Measurements from ENCODE around the gene RANBP17. TPM values are rescaled to one million over a fixed set of nuclear protein-coding genes. Genes with fewer than 3 reads are reported as not detected.

The RANBP17 gene
- total and polyA plus RNA-seq, 9 of the 15 experiments (the other 6 are each of a cell fraction or from before 2014, with no cell fraction given), result not detected

GRCh38 chr5:171271798-171272197, 410.0 kb downstream of the RANBP17 start:
- ChIA-PET POLR2A (no interaction called here), CTCF (ENCODE audit: low intra/inter-chr PET ratio) (no interaction called here)
- peak; percentile 62 for TF ChIP-seq ZNF146 (CRISPR knock-in tag; IDR thresholded peaks at IDR 0.05; ENCODE audit: unreplicated experiment)
- TF ChIP-seq ZNF655 (CRISPR knock-in tag; IDR thresholded peaks at IDR 0.05), result no peak
- no peak for TF ChIP-seq CREB1 (IDR thresholded peaks at IDR 0.05)
- TF ChIP-seq CREB1 (CRISPR knock-in tag; IDR thresholded peaks at IDR 0.05), result no peak
- ATAC-seq, result no peak
- in situ Hi-C loops (cut with MboI) (no loop called here), intact Hi-C loops (cut with micrococcal nuclease) (loop anchor here (2.0 kb wide), 1 partner anchor 65 kb away; no protein-coding TSS in a partner anchor)
- no peak overlapping the region for H3K27ac ChIP-seq (ENCODE audit: extremely low read depth, low read depth, low read length)
- H3K9me3 ChIP-seq (replicated peaks; ENCODE audit: control insufficient read depth, insufficient read depth, low read depth, low read length), result no peaks in the 10 kb centered on the region
- no peaks in the 10 kb centered on the region for H3K79me2 ChIP-seq (ENCODE audit: control insufficient read depth, insufficient read depth, low read length)
- no peak for DNase-seq (ENCODE audit: extremely low read depth in 1 of 4, low spot score in 3 of 4)
- no TSS peak for BruUV-seq (replicated peaks)
- no peak overlapping the region for H3K4me2 ChIP-seq (ENCODE audit: insufficient read depth, low read length)
- H3K9ac ChIP-seq (ENCODE audit: insufficient read depth in 1 of 2, low read depth in 2 of 2, low read length in 2 of 2), result no peak overlapping the region
- H4K20me1 ChIP-seq (replicated peaks; ENCODE audit: control insufficient read depth, insufficient read depth, low read length), result no peaks in the 10 kb centered on the region
- H3K4me1 ChIP-seq (replicated peaks in 1 of 2; ENCODE audit: control insufficient read depth in 2 of 2, insufficient read depth in 2 of 2, low read length in 2 of 2), result no peaks in the 10 kb centered on the region
- H2AFZ ChIP-seq (ENCODE audit: low read depth, low read length), result no peak overlapping the region
- 0% methylated on average over 3 of the region's 3 CpGs for WGBS (ENCODE audit: insufficient coverage, low coverage, missing lambda C conversion rate)
- no peak overlapping the region for H3K4me3 ChIP-seq
- H3K9me1 ChIP-seq (ENCODE audit: control insufficient read depth, insufficient read depth, low read length), result no peaks in the 10 kb centered on the region
- H3K36me3 ChIP-seq (ENCODE audit: control insufficient read depth, insufficient read depth, low read length), result no peaks in the 10 kb centered on the region
- FAIRE-seq, result no peak
- H3K27me3 ChIP-seq (ENCODE audit: control insufficient read depth in 2 of 2, insufficient read depth in 2 of 2, low read length in 2 of 2), result no peaks in the 10 kb centered on the region

Measured in K562 (cell line).